K562 (cell line): Measurements from ENCODE around the gene UCP1. TPM values are rescaled to one million over a fixed set of nuclear protein-coding genes. Genes with fewer than 3 reads are reported as not detected.

Source experiments
- ATAC-seq: fragments of 200-7000 bp; cut with Tn5 transposase; 3 replicates; pipeline ENCODE4 v1.9.1; 2020; ENCODE audit warnings: moderate library complexity
- BruUV-seq: library from RNA; stranded (reverse); fragments of 400-500 nt; replicated peaks from 2 replicates; lab custom pipeline; 2021; lab: Mats Ljungman, UMichigan
- CTCF ChIA-PET: fragments of 300-600 bp; formaldehyde crosslinking; extraction: SDS; loops from one replicate; lab custom pipeline; 2021; ENCODE audit warnings: low intra/inter-chr PET ratio; lab: Yijun Ruan, JAX
- POLR2A ChIA-PET: fragments of 300-600, 350-650 bp; sonication (Branson Sonifier 250); formaldehyde crosslinking; extraction: SDS; loops from one replicate; lab custom pipeline; 2021; ENCODE audit warnings: antibody characterized with exemption, inconsistent platforms; lab: Yijun Ruan, JAX
- DNase-seq, 4 experiments: peaks; one replicate each; pipeline versions ENCODE4 v3.0.0 to v3.0.0-alpha.2; 2011 to 2018; ENCODE audit warnings: low spot score in 3 of 4, mixed read lengths in 3 of 4; ENCODE audit errors: extremely low read depth in 1 of 4
- FAIRE-seq: peaks from 2 replicates; lab custom pipeline; 2011; peaks lifted over from hg19 to GRCh38; lab: Jason Lieb, UNC
- H2AFZ ChIP-seq: 2 replicates; pipeline ENCODE4 v1.6.0; 2011; ENCODE audit warnings: low read depth, low read length, control low read depth, inconsistent platforms
- H3K27ac ChIP-seq: fragments of 200-600 bp; 3 replicates; pipeline ENCODE4 v1.8.0; 2011; ENCODE audit warnings: low read depth, mild to moderate bottlenecking, control low read depth, inconsistent platforms, low read length, moderate library complexity, mixed read lengths; ENCODE audit errors: extremely low read depth
- H3K27me3 ChIP-seq, 2 experiments: fragments of 300-600 bp in 1 of 2; 2 replicates in 1 of 2; 3 replicates in 1 of 2; pipeline versions ENCODE4 v1.6.0 to v1.8.0; 2011; ENCODE audit warnings: inconsistent platforms in 2 of 2, low read length in 2 of 2, mild to moderate bottlenecking in 1 of 2, mixed read lengths in 1 of 2, moderate library complexity in 1 of 2; ENCODE audit not compliant: control insufficient read depth in 2 of 2, insufficient read depth in 2 of 2
- H3K36me3 ChIP-seq: fragments of 300-600 bp; 3 replicates; pipeline ENCODE4 v1.8.0; 2011; ENCODE audit warnings: mild to moderate bottlenecking, low read length, inconsistent platforms; ENCODE audit not compliant: control insufficient read depth, insufficient read depth
- H3K4me1 ChIP-seq, 2 experiments: fragments of 200-600 bp in 1 of 2; replicated peaks in 1 of 2; 2 replicates in 1 of 2; 3 replicates in 1 of 2; pipeline versions ENCODE4 v1.5.1 to v1.8.0; 2011; ENCODE audit warnings: inconsistent platforms in 2 of 2, low read length in 2 of 2, mild to moderate bottlenecking in 1 of 2, mixed read lengths in 1 of 2, moderate library complexity in 1 of 2; ENCODE audit not compliant: control insufficient read depth in 2 of 2, insufficient read depth in 2 of 2
- H3K4me2 ChIP-seq: 2 replicates; pipeline ENCODE4 v1.6.1; 2011; ENCODE audit warnings: low read length, control low read depth, inconsistent platforms, mixed read lengths; ENCODE audit not compliant: insufficient read depth
- H3K4me3 ChIP-seq: fragments of 200-600 bp; sonication (generic), shearing (Covaris generic); 2 replicates; pipeline ENCODE4 v1.5.1; 2016; ENCODE audit warnings: control low read depth, inconsistent platforms
- H3K79me2 ChIP-seq: fragments of 200-600 bp; 3 replicates; pipeline ENCODE4 v1.8.0; 2011; ENCODE audit warnings: low read length, inconsistent platforms; ENCODE audit not compliant: control insufficient read depth, insufficient read depth
- H3K9ac ChIP-seq, 2 experiments: 2 replicates each; pipeline versions ENCODE4 v1.6.0 to v1.6.1; 2011; ENCODE audit warnings: low read depth in 2 of 2, low read length in 2 of 2, control low read depth in 1 of 2, inconsistent platforms in 1 of 2, mild to moderate bottlenecking in 1 of 2, mixed read lengths in 1 of 2; ENCODE audit not compliant: insufficient read depth in 1 of 2
- H3K9me1 ChIP-seq: one replicate; pipeline ENCODE4 v1.6.0; 2011; ENCODE audit warnings: inconsistent platforms, mild to moderate bottlenecking, low read length, moderate library complexity; ENCODE audit not compliant: control insufficient read depth, insufficient read depth
- H3K9me3 ChIP-seq: replicated peaks from 2 replicates; pipeline ENCODE4 v1.5.1; 2011; ENCODE audit warnings: low read depth, low read length, inconsistent platforms; ENCODE audit not compliant: control insufficient read depth, insufficient read depth
- H4K20me1 ChIP-seq: replicated peaks from 2 replicates; pipeline ENCODE4 v1.6.1; 2011; ENCODE audit warnings: low read length, inconsistent platforms, mixed read lengths; ENCODE audit not compliant: control insufficient read depth, insufficient read depth
- BACH1 ChIP-seq: fragments of 200-800 bp; sonication (Bioruptor generic); IDR thresholded peaks from 2 replicates; pipeline ENCODE4 v1.6.1; 2016; ENCODE audit warnings: missing genetic modification characterization, missing compliant biosample characterization
- OTX1 ChIP-seq: fragments of 450-650 bp; formaldehyde crosslinking; IDR thresholded peaks from 2 replicates; pipeline ENCODE4 v1.4.0; 2022; ENCODE audit warnings: mild to moderate bottlenecking
- PHB ChIP-seq: fragments of 250-450 bp; sonication (Bioruptor Pico); IDR thresholded peaks from 2 replicates; pipeline ENCODE4 v1.5.0; 2021
- RAD21 ChIP-seq, 2 experiments: fragments of 250-450 bp in 1 of 2; fragments of 450-650 bp in 1 of 2; sonication (Bioruptor Pico) in 1 of 2; formaldehyde crosslinking in 1 of 2; IDR thresholded peaks in 1 of 2; conservative IDR thresholded peaks in 1 of 2; 2 replicates each; pipeline versions ENCODE4 v1.4.0 to v1.8.0; 2020 to 2022; ENCODE audit warnings: mild to moderate bottlenecking in 2 of 2, moderate library complexity in 1 of 2
- RBM14 ChIP-seq: fragments of 200-400 bp; formaldehyde crosslinking; IDR thresholded peaks from 2 replicates; pipeline ENCODE4 v1.6.1; 2018; ENCODE audit warnings: low read depth, mild to moderate bottlenecking, low read length, moderate library complexity, borderline replicate concordance; ENCODE audit not compliant: insufficient read depth
- SP2 ChIP-seq: IDR thresholded peaks from 2 replicates; pipeline ENCODE4 v1.6.1; 2011; ENCODE audit warnings: mild to moderate bottlenecking, low read depth, low read length, moderate library complexity; ENCODE audit not compliant: poor library complexity, severe bottlenecking; ENCODE audit errors: extremely low read depth
- STAT5A ChIP-seq: IDR thresholded peaks from 2 replicates; pipeline ENCODE4 v1.6.1; 2012; ENCODE audit warnings: low read length, inconsistent platforms, borderline replicate concordance
- ZBTB7A ChIP-seq: IDR thresholded peaks from 2 replicates; pipeline ENCODE4 v1.6.1; 2011; ENCODE audit warnings: low read depth, mild to moderate bottlenecking, low read length, moderate library complexity, borderline replicate concordance; ENCODE audit not compliant: control insufficient read depth
- ZNF133 ChIP-seq: fragments of 250-450 bp; sonication (Bioruptor Pico); IDR thresholded peaks from 2 replicates; pipeline ENCODE4 v1.4.0; 2020; ENCODE audit warnings: mild to moderate bottlenecking
- ZNF354B ChIP-seq: fragments of 250-450 bp; sonication (Bioruptor Pico); IDR thresholded peaks from 2 replicates; pipeline ENCODE4 v1.4.0; 2020
- WGBS: fragments of 100-300 bp; shearing (Covaris generic); methylation state at CpG from one replicate; pipeline ENCODE4 v1.1.6; 2016; ENCODE audit warnings: low coverage, mixed read lengths; ENCODE audit not compliant: insufficient coverage; ENCODE audit errors: missing lambda C conversion rate; 5-methylcytosine and 5-hydroxymethylcytosine counted together
- in situ Hi-C: fragments of 300-500 bp; cut with MboI; formaldehyde crosslinking; loops from 4 replicates; pipeline ENCODE4 v1.15.0; 2018; ENCODE audit warnings: inconsistent platforms, mixed read lengths
- intact Hi-C: fragments of 100-400 bp; cut with micrococcal nuclease; formaldehyde crosslinking; loops from 2 replicates; pipeline ENCODE4 v1.14.2; 2022
- polyA plus RNA-seq, 8 experiments: library from polyadenylated mRNA; depleted of rRNA in 4 of 8; stranded (reverse) in 5 of 8; unstranded in 3 of 8; fragments of >200 nt; fragmentation: Nextera tagmentation in 2 of 8; fragmentation: Illumina TruSeq in 1 of 8; extraction: Ambion mirVana in 2 of 8; extraction: Trizol in 1 of 8; gene quantifications; 2 replicates each; pipeline versions ENCODE4 v1.2.1 to v1.2.3, GENCODE V29; 2011 to 2014; ENCODE audit warnings: inconsistent platforms in 1 of 8, missing spikeins in 1 of 8
- total RNA-seq, 7 experiments: library from RNA; depleted of rRNA in 6 of 7; stranded (reverse); fragments of >200 nt in 6 of 7; fragmentation: Illumina TruSeq in 2 of 7; extraction: Trizol in 2 of 7; gene quantifications; 2 replicates each; pipeline versions ENCODE4 v1.2.1 to v1.2.3, GENCODE V29; 2011 to 2021; ENCODE audit warnings: low replicate concordance in 1 of 7
- TF ChIP-seq, protein P1 (sequence below): fragments of 450-650 bp; formaldehyde crosslinking; IDR thresholded peaks from 2 replicates; pipeline ENCODE4 v1.4.0; 2020; ENCODE audit warnings: mild to moderate bottlenecking, moderate library complexity

UCP1 gene
- total and polyA plus RNA-seq, 9 of the 15 experiments (the other 6 are each of a cell fraction or from before 2014, with no cell fraction given) = not detected

DNA sequence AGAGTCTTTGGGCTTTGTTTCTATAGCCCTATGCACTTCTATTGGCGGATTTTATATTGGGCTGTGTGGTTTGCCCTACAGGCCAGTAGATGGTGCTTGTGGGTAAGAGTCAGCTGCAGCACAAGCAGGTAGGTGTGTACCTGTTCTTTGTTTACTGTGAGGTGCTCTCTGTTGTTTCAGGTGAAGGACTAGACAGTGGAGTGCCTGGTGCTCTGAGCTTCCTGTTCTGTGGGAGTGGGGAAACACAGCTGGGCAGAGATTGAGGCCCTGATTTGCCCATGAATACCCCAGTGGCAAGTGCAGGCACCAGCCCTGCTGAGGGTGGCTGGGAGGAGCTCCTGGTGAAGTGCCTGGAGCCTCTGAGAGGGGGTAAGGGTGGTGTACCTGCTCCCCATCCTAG, 26.3 kb upstream of the UCP1 start (continued):
- no peak for TF ChIP-seq SP2
- TF ChIP-seq STAT5A = no peak
- TF ChIP-seq, protein P1, sequence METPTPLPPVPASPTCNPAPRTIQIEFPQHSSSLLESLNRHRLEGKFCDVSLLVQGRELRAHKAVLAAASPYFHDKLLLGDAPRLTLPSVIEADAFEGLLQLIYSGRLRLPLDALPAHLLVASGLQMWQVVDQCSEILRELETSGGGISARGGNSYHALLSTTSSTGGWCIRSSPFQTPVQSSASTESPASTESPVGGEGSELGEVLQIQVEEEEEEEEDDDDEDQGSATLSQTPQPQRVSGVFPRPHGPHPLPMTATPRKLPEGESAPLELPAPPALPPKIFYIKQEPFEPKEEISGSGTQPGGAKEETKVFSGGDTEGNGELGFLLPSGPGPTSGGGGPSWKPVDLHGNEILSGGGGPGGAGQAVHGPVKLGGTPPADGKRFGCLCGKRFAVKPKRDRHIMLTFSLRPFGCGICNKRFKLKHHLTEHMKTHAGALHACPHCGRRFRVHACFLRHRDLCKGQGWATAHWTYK (CRISPR knock-in tag) = no peak
- 0 out of 4 replicates have a peak, but pooled peaks of 1 of the 2 experiments have one; percentile 15 for TF ChIP-seq RAD21 (CRISPR knock-in tag; conservative IDR thresholded peaks at IDR 0.05 in 1 of 2, IDR thresholded peaks at IDR 0.05 in 1 of 2)
- no peak for TF ChIP-seq ZNF354B (CRISPR knock-in tag)
- TF ChIP-seq ZNF133 (CRISPR knock-in tag) = no peak

DNA sequence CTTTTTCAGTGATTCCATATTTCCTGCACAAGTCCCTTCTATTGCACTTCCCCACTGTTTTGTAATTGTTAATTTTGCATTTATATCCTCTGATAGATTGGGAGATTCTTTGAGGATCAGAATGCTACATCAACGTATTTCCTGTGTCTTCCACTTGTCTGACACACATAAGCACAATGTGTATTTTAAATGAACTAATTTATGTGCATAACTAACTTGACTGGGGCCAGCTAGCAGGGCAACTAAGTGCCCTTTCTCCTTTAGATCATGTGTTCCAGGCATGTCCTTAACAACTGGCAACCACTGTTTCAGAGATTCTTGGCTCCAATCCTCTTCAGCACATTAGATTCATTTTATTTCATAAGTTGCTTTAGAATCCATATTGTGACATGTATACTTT, 15.7 kb upstream of the UCP1 start:
- no peak for FAIRE-seq
- 0% methylated on average over 1 of the region's 1 CpG for WGBS

More for the DNA sequence above, 15.7 kb upstream of the UCP1 start:
- intact Hi-C loops = no loop called here
- Histone ChIP-seq H3K36me3 (no peaks in the 10 kb centered on the region), H3K9ac (no peak overlapping the region), H4K20me1 (no peaks in the 10 kb centered on the region), H3K4me1 (no peaks in the 10 kb centered on the region; a peak in 1 of 5 replicates)
- BruUV-seq = no TSS peak
- no peak for ATAC-seq
- CTCF ChIA-PET = no interaction called here
- TF ChIP-seq BACH1 (tag) = no peak
- TF ChIP-seq ZBTB7A = no peak
- no peak for TF ChIP-seq PHB
- TF ChIP-seq RBM14 = no peak
- no peak for TF ChIP-seq OTX1
- TF ChIP-seq, all 486 proteins: peak for 0
- no peak for DNase-seq
- Histone ChIP-seq H3K4me2 (no peak overlapping the region), H3K27me3 (peaks cover 2 to 10% of the 10 kb centered on the region in 2 experiments; a peak in 3 of 5 replicates), H3K79me2 (no peaks in the 10 kb centered on the region), H3K4me3 (no peak overlapping the region), H3K9me1 (no peaks in the 10 kb centered on the region), H3K27ac (no peak overlapping the region), H3K9me3 (no peaks in the 10 kb centered on the region), H2AFZ (no peak overlapping the region)
- in situ Hi-C loops = no loop called here
- POLR2A ChIA-PET = no interaction called here
